Measurements from ENCODE around the gene NUMA1.

The NUMA1 gene

DNA sequence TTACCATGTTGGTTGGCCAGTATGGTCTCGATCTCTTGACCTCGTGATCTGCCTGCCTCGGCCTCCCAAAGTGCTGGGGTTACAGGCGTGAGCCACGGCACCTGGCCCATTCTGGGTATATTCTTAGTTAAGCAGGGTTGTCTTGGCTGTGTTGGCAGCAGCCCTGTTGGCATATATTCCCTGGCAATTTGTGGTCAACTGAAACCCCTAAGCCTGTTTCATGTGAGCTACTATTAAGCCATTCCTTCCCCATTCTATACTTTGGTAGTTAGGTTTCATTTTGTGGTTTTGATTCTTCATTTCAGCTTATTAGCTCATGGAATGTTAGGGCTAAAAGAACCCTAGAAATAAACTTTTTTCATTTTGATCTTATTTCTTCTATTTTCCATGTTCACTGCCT lies 103.8 kb downstream of the NUMA1 start:
- DNase-seq (ENCODE audit: low spot score) = no peak

- DNase-seq (ENCODE audit: low spot score) = no peak
These were observed 108.7 kb downstream of the NUMA1 start for GRCh38 chr11:71971680-71972079.

DNA sequence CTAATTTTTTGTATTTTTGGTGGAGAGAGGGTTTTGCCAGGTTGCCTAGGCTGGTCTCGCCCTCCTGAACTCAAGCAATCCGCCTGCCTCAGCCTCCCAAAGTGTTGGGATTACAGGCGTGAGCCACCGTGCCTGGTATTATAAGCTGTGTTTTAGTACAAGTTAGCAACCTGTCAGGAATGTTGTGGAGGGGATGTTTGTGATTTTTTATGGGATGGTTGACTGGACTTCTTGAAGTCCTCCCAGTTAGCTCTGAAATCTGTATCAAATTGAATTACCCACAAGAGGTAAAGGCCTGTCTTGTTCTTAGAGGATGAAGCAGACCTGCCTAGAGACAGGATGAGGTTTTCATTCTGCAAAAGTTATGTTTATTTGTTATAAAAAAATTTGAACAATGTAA lies 115.7 kb downstream of the NUMA1 start:
- DNase-seq (ENCODE audit: low spot score) = no peak

- DNase-seq (ENCODE audit: low spot score) = no peak
These were observed 116.9 kb downstream of the NUMA1 start for GRCh38 chr11:71963468-71963867.

GRCh38 chr11:71962428-71963038 lies 117.8 kb downstream of the NUMA1 start:
- DNase-seq (ENCODE audit: low spot score) = no peak

GRCh38 chr11:71955898-71956456 lies 124.4 kb downstream of the NUMA1 start:
- DNase-seq (ENCODE audit: low spot score) = no peak
